SK-N-MC (cell line): ENCODE data around the gene UAP1L1.

Experiments used
- EZH2 ChIP-seq: fragments of 200-600 bp; sonication (generic); IDR thresholded peaks from one replicate; pipeline ENCODE4 v1.6.1; 2017; ENCODE audit warnings: antibody characterized with exemption
- POLR2AphosphoS5 ChIP-seq: IDR thresholded peaks from 2 replicates; pipeline ENCODE4 v1.6.1; 2012; ENCODE audit warnings: mild to moderate bottlenecking, low read depth, low read length, borderline replicate concordance

- TF ChIP-seq POLR2AphosphoS5 (no peak), EZH2 (no peak)
Observed at GRCh38 chr9:137037483-137037882, 39.8 kb upstream of the UAP1L1 start.
